ENCODE data around the gene MRPL3. TPM values are rescaled to one million over a fixed set of nuclear protein-coding genes. Genes with fewer than 3 reads are reported as not detected.

The MRPL3 gene
- total RNA-seq, 6 donors from 2014 or later: 27.6 to 74.3 (median 46.0) TPM

DNA sequence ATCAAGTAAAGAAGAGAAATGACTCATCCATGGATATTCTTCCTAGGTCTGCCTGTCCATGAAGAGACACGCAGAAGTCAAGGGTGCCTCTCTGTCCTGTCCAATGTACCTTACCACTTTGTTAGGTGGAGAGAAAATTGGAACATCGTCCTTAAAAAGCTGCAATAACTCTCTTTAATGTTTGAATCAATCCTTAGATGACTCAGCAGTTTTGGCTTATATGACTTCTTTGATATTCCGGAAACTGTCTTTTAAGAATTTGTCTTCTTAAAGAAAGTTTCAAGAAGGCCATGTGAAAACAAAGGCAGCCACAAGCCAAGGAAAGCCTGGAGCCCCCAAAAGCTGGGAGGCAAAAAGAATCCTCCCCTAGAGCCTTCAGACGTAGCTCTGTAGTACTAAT is 49.2 kb downstream of the MRPL3 start:
- Histone ChIP-seq H3K9me3 (no peaks in the 10 kb centered on the region), H3K4me1 (no peaks in the 10 kb centered on the region), H3K27ac (no peak overlapping the region), H3K36me3 (no peaks in the 10 kb centered on the region), H3K27me3 (no peaks in the 10 kb centered on the region), H3K4me3 (no peak overlapping the region)
- ATAC-seq (ENCODE audit: low FRiP score in 2 of 2) (no peak), DNase-seq (no peak)
- TF ChIP-seq, protein P1, sequence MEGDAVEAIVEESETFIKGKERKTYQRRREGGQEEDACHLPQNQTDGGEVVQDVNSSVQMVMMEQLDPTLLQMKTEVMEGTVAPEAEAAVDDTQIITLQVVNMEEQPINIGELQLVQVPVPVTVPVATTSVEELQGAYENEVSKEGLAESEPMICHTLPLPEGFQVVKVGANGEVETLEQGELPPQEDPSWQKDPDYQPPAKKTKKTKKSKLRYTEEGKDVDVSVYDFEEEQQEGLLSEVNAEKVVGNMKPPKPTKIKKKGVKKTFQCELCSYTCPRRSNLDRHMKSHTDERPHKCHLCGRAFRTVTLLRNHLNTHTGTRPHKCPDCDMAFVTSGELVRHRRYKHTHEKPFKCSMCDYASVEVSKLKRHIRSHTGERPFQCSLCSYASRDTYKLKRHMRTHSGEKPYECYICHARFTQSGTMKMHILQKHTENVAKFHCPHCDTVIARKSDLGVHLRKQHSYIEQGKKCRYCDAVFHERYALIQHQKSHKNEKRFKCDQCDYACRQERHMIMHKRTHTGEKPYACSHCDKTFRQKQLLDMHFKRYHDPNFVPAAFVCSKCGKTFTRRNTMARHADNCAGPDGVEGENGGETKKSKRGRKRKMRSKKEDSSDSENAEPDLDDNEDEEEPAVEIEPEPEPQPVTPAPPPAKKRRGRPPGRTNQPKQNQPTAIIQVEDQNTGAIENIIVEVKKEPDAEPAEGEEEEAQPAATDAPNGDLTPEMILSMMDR (IDR thresholded peaks at IDR 0.05): no peak
- TF ChIP-seq POLR2AphosphoS5 (IDR thresholded peaks at IDR 0.05) (no peak), POLR2A (IDR thresholded peaks at IDR 0.05) (no peak), EP300 (IDR thresholded peaks at IDR 0.05) (no peak)
- WGBS, 2 donors: 93 to 95% methylated on average over 4 of the region's 4 CpGs

DNA sequence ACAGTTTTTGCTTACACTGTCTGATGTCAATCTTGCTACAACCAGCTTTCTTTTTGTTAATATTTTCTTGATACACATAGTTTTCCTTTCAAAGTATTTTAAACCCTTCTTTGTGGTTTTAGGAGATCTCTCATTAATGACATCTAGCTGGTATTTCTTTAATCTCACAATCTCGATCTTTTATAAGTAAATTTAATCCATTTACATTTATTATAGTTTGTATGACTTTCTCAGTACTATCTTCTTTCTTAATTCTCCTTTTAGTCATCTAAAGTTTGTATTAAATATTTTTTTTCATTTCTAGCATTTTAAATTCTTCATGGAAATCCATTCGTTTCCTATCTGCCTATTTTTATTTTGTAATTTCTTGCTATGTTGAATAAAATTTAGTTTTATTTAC is 55.4 kb downstream of the MRPL3 start:
- H3K9me3 ChIP-seq: peaks cover 0 to 10% (median 7%) of the 10 kb centered on the region in 4 donors
- no peaks in the 10 kb centered on the region for H3K4me1 ChIP-seq
- H3K4me3 ChIP-seq: no peak overlapping the region
- DNase-seq (no peak), ATAC-seq (ENCODE audit: low FRiP score in 2 of 2) (no peak)
- WGBS, 2 donors: 98% methylated on average over 2 of the region's 2 CpGs
- H3K27ac ChIP-seq: no peak overlapping the region
- no peaks in the 10 kb centered on the region for H3K27me3 ChIP-seq
- no peaks in the 10 kb centered on the region for H3K36me3 ChIP-seq
- TF ChIP-seq POLR2A (IDR thresholded peaks at IDR 0.05): no peak
- TF ChIP-seq, protein P1 (IDR thresholded peaks at IDR 0.05): no peak
- no peak for TF ChIP-seq POLR2AphosphoS5 (IDR thresholded peaks at IDR 0.05)
- no peak for TF ChIP-seq EP300 (IDR thresholded peaks at IDR 0.05)

DNA sequence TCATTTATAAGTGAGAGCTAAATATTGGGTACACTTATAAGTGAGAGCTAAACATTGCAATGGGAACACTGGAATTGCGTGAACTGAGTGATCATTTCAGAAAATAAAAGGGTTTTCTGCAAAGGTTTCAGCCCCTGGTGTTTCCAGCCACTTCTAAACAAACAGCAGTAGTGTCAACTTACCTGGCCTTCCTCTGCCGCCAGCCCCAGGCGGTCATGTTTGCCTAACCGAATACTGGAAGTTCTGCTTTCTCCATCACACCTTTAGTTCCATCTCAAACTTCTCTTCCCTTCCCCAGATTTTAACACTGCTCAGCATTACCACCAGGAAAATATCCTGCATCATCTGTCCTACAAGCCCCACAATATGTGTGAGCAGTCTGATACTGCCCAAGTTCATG is 58.6 kb downstream of the MRPL3 start:
- no peak overlapping the region for H3K4me3 ChIP-seq
- WGBS, 2 donors: 85 to 86% methylated on average over 4 of the region's 4 CpGs
- H3K4me1 ChIP-seq: no peaks in the 10 kb centered on the region
- peaks cover 0 to 10% (median 7%) of the 10 kb centered on the region in 4 donors for H3K9me3 ChIP-seq
- H3K27me3 ChIP-seq: no peaks in the 10 kb centered on the region
- H3K27ac ChIP-seq: no peak overlapping the region
- ATAC-seq (ENCODE audit: low FRiP score in 2 of 2) (no peak), DNase-seq (no peak)
- TF ChIP-seq POLR2AphosphoS5 (IDR thresholded peaks at IDR 0.05) (no peak), POLR2A (IDR thresholded peaks at IDR 0.05) (no peak), EP300 (IDR thresholded peaks at IDR 0.05) (no peak)
- TF ChIP-seq, protein P1 (IDR thresholded peaks at IDR 0.05): no peak
- H3K36me3 ChIP-seq: no peaks in the 10 kb centered on the region

DNA sequence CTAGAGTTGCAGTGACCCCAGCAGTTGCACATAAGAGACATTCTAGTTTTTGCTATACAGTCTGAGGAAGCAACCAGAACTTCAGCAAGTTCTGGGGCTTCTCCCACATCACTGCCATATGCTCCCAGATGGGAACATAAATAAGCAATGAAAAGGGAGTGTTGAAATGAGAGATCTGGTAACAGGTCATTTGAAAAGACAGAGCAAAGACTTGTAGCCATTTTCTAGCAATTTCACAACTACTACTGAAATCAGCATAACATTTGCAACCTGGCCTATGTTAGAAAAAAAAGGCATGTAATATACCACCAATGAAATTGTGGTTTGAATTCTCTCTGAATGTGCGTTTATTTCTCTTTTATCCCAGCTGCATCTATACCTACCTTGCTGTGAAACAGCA is 63.7 kb downstream of the MRPL3 start:
- no peak overlapping the region for H3K4me3 ChIP-seq
- no peaks in the 10 kb centered on the region for H3K27me3 ChIP-seq
- DNase-seq (no peak), ATAC-seq (ENCODE audit: low FRiP score in 2 of 2) (no peak)
- H3K27ac ChIP-seq: no peak overlapping the region
- no peak for TF ChIP-seq EP300 (IDR thresholded peaks at IDR 0.05)
- no peak for TF ChIP-seq POLR2A (IDR thresholded peaks at IDR 0.05)
- TF ChIP-seq, protein P1 (IDR thresholded peaks at IDR 0.05): no peak
- TF ChIP-seq POLR2AphosphoS5 (IDR thresholded peaks at IDR 0.05): no peak
- 82 to 90% methylated on average over 1 of the region's 1 CpG for WGBS, 2 donors
- H3K9me3 ChIP-seq: no peaks in the 10 kb centered on the region
- no peaks in the 10 kb centered on the region for H3K4me1 ChIP-seq
- no peaks in the 10 kb centered on the region for H3K36me3 ChIP-seq

DNA sequence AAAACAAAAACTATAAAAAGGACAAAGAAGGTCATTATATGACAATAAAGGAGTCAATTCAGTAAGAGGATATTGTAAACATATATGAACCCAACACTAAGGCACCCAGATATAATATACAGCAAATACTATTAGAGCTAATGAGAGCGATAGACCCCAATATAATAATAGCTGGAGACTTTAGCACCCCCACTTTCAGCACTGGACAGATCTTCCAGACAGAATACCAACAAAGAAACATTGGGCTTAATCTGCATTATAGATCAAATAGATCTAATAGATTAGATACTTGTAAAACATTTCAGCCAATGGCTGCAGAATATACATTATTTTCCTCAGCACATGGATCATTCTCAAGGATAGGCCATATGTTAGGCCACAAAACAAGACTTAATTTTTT is 67.8 kb downstream of the MRPL3 start:
- 97 to 100% methylated on average over 1 of the region's 1 CpG for WGBS, 2 donors
- no peak overlapping the region for H3K27ac ChIP-seq
- DNase-seq (no peak), ATAC-seq (ENCODE audit: low FRiP score in 2 of 2) (no peak)
- no peak overlapping the region for H3K4me3 ChIP-seq
- no peaks in the 10 kb centered on the region for H3K4me1 ChIP-seq
- TF ChIP-seq POLR2AphosphoS5 (IDR thresholded peaks at IDR 0.05): no peak
- no peaks in the 10 kb centered on the region for H3K36me3 ChIP-seq
- H3K27me3 ChIP-seq: no peaks in the 10 kb centered on the region
- no peaks in the 10 kb centered on the region for H3K9me3 ChIP-seq

Measured in upper lobe of left lung (tissue), 6 donors.